Activated naive CD8-positive, alpha-beta T cell (primary cell): ENCODE measurements around the gene ANLN.
"Not testable (repeated sequence)": the region's sequence is repeated elsewhere in the genome, so short reads cannot be mapped to it uniquely, and the experiment has no call there.

Source experiments
- H3K27ac Mint-ChIP-seq: one replicate; pipeline ENCODE4 v1.8.0; 2021; ENCODE audit warnings: mixed read lengths
- H3K27me3 Mint-ChIP-seq: one replicate; pipeline ENCODE4 v1.8.0; 2021; ENCODE audit warnings: mixed read lengths
- H3K36me3 Mint-ChIP-seq: one replicate; pipeline ENCODE4 v1.8.0; 2021; ENCODE audit warnings: mixed read lengths
- H3K4me1 Mint-ChIP-seq: one replicate; pipeline ENCODE4 v1.8.0; 2021; ENCODE audit warnings: low read depth, mixed read lengths
- H3K4me3 Mint-ChIP-seq: one replicate; pipeline ENCODE4 v1.8.0; 2021; ENCODE audit warnings: mild to moderate bottlenecking, mixed read lengths
- H3K9me3 Mint-ChIP-seq: one replicate; pipeline ENCODE4 v1.8.0; 2021; ENCODE audit warnings: low read depth, mixed read lengths

ANLN gene

GRCh38 chr7:36459236-36459960 is 69.7 kb downstream of the ANLN start:
- Mint-ChIP-seq H3K27me3 (no peaks in the 10 kb centered on the region), H3K4me3 (no peak overlapping the region), H3K4me1 (no peaks in the 10 kb centered on the region), H3K36me3 (no peaks in the 10 kb centered on the region), H3K9me3 (no peaks in the 10 kb centered on the region), H3K27ac (no peak overlapping the region)

GRCh38 chr7:36460811-36461429 is 71.3 kb downstream of the ANLN start:
- H3K9me3 Mint-ChIP-seq: no peaks in the 10 kb centered on the region
- H3K4me1 Mint-ChIP-seq: no peaks in the 10 kb centered on the region
- H3K27me3 Mint-ChIP-seq: no peaks in the 10 kb centered on the region
- H3K27ac Mint-ChIP-seq: no peak overlapping the region
- no peaks in the 10 kb centered on the region for H3K36me3 Mint-ChIP-seq
- H3K4me3 Mint-ChIP-seq: no peak overlapping the region

DNA sequence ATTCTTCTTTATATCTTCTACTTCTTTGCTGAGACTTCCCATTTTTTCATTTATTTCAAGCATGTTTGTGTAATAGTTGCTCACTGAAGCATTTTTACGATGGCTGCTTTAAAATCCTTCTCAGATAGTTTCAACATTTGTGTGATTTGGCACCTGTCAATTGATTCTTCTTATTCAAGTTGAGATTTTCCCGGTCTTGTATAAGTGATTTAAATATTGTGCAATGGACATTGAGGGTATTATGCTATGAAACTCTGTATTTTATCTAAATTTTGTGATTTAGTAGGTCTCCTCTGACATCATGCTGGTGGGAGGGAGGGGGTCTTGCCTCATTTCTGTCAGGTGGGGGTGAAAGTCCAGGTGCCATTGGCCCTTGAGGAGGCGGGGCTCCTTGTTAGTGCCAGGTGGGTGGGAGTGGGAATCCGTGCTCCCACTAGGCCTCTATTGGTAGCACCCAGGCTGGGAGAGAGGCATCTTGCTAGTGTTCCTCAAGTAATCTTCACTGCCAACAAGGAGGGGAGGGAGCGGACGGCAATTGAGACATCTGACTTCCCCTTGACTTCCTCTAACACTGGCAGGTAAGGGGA is 73.0 kb downstream of the ANLN start:
- Mint-ChIP-seq H3K9me3 (no peaks in the 10 kb centered on the region), H3K27ac (no peak overlapping the region), H3K4me3 (no peak overlapping the region), H3K36me3 (no peaks in the 10 kb centered on the region), H3K4me1 (no peaks in the 10 kb centered on the region), H3K27me3 (peaks cover 3% of the 10 kb centered on the region)

DNA sequence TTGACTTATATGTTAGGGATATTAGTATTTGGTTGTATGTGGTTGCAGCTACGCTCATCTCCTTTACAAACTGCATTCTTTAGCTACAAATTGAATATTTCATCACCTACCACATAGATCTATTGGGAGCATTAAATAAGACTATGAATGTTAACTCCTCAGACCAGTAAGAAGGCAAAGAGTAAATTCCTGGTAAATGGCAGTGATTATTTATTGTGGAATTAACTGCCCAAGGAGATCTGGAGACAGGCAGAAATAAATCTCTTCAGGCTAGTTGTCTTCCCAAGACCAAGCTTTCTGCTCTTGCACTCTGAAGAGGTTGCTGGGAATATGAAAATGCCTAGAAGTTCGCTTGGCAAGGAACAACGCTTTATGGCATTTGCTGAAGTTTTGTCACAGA is 74.6 kb downstream of the ANLN start:
- Mint-ChIP-seq H3K27ac (no peak overlapping the region), H3K4me3 (no peak overlapping the region), H3K27me3 (peaks cover 3% of the 10 kb centered on the region), H3K4me1 (no peaks in the 10 kb centered on the region), H3K36me3 (no peaks in the 10 kb centered on the region), H3K9me3 (no peaks in the 10 kb centered on the region)

DNA sequence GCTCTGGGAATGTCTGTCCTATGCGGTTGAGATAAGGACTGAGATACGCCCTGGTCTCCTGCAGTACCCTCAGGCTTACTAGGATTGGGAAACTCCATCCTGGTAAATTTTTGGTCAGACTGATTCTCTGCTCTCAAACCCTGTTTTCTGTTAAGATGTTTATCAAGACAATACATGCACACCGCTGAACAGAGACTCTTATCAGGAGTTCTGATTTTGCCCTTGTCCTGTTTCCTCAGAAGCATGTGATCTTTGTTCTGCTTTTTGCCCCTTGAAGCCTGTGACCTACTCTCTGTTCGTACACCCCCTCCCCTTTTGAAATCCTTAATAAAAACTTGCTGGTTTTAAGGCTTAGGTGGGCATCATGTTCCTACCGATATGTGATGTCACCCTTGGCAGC is 76.3 kb downstream of the ANLN start:
- H3K4me3 Mint-ChIP-seq, H3K36me3 Mint-ChIP-seq, H3K27me3 Mint-ChIP-seq, H3K4me1 Mint-ChIP-seq, H3K27ac Mint-ChIP-seq, H3K9me3 Mint-ChIP-seq: not testable (repeated sequence)

DNA sequence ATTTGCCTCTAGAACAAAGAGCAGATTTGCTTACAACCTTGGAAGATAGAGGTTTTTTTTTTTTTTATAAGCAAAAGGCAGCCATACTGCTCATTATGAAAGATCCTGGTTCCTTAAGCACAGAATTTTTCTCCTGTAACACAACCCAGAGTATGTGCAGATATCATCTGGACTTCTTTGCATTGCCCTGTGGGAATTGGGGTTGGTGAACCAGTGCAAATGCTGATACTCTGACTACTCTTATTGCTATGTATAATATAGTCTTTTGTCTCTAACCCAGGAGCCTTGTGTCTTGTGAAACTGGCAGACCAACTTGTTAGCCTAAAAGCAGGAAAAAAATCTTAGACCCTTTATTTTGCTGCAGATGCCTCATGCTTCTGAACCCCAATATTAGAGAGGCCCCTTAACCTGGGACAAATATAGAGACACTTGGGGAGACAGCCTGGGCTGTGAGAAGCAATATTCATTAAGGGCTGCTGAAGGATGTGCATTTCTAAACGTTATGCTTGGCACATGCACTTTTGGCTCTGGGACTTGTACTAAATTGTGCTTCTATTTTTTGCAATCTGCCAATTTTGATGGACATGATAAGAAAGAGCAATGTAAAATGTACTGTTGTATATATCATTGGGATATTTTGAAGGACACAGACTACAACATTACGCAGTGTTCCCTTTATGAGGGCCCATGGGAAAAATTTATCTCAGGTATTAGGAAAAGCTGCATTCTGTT is 78.9 kb downstream of the ANLN start:
- Mint-ChIP-seq H3K4me3 (no peak overlapping the region), H3K27me3 (peaks cover 3% of the 10 kb centered on the region), H3K36me3 (peaks cover 3% of the 10 kb centered on the region), H3K4me1 (no peaks in the 10 kb centered on the region), H3K9me3 (peaks cover 3% of the 10 kb centered on the region), H3K27ac (no peak overlapping the region)

DNA sequence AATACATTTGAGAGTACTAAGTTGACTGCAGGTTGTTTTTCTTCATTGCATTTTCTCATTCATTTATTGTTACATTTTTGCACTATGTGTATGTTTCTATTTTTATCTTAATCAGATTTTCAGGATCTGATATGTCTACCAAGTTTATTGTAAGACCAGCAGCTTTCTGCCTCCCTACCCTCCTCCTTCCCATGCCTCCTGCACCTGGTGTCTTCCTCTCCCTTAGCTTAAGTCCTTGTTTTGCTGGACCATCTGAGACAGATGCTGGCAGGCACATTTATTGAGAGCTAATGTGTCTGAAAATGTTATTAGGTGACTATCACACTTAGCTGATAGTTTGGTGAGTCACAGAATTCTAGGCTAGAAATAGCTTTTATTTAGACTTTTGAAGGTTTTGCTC is 79.6 kb downstream of the ANLN start:
- H3K9me3 Mint-ChIP-seq: peaks cover 3% of the 10 kb centered on the region
- H3K27me3 Mint-ChIP-seq: peaks cover 3% of the 10 kb centered on the region
- H3K4me1 Mint-ChIP-seq: peaks cover 4% of the 10 kb centered on the region
- H3K36me3 Mint-ChIP-seq: peaks cover 3% of the 10 kb centered on the region
- H3K27ac Mint-ChIP-seq: no peak overlapping the region
- no peak overlapping the region for H3K4me3 Mint-ChIP-seq

- peaks cover 6% of the 10 kb centered on the region for H3K9me3 Mint-ChIP-seq
- H3K4me1 Mint-ChIP-seq: peaks cover 11% of the 10 kb centered on the region
- no peaks in the 10 kb centered on the region for H3K27me3 Mint-ChIP-seq
- H3K4me3 Mint-ChIP-seq: no peak overlapping the region
- H3K27ac Mint-ChIP-seq: no peak overlapping the region
- H3K36me3 Mint-ChIP-seq: peaks cover 3% of the 10 kb centered on the region
Observed at GRCh38 chr7:36472141-36472729, 82.6 kb downstream of the ANLN start.

GRCh38 chr7:36473454-36474282 is 84.0 kb downstream of the ANLN start:
- Mint-ChIP-seq H3K4me1 (peaks cover 11% of the 10 kb centered on the region), H3K27ac (no peak overlapping the region), H3K36me3 (peaks cover 3% of the 10 kb centered on the region), H3K9me3 (peaks cover 6% of the 10 kb centered on the region), H3K27me3 (no peaks in the 10 kb centered on the region), H3K4me3 (no peak overlapping the region)

DNA sequence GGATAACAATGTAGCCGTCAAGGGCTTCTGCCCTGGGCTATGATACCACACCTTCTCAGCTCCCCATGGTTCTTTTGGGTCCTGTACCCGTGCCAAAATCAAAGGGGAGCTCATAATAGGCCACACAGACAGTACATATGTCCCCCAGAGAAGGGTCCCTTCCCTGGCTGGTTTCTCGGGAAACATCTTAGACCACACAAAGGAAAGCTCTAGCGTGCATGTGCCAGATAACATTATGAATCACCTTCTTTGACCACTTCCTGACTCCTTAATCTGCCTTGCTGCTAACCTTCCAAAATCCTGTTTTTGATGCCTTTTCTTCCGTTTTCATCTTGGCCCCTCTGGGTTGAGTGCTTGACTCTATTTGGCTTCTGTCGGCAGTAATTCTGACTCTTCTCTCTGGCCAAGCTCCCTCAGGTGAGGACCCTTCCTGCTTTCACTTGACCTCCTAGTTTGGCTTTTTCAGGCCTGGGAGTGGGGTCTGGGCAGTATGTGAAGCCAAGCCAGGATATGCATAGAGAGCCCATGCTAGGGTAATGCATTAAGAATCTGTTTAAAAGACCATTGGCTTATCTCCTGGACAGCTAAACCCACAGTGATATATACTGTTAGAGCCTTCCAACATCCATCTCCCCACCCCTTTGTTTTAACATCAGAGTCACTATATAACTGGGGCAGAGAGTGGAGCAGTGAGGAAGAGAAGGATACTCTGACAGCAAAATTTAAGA is 84.8 kb downstream of the ANLN start:
- Mint-ChIP-seq H3K4me3 (no peak overlapping the region), H3K4me1 (peaks cover 11% of the 10 kb centered on the region), H3K36me3 (peaks cover 7% of the 10 kb centered on the region), H3K27me3 (no peaks in the 10 kb centered on the region), H3K9me3 (peaks cover 7% of the 10 kb centered on the region), H3K27ac (no peak overlapping the region)

GRCh38 chr7:36475011-36475342 is 85.3 kb downstream of the ANLN start:
- no peak overlapping the region for H3K4me3 Mint-ChIP-seq
- no peaks in the 10 kb centered on the region for H3K27me3 Mint-ChIP-seq
- no peak overlapping the region for H3K27ac Mint-ChIP-seq
- H3K9me3 Mint-ChIP-seq: peaks cover 10% of the 10 kb centered on the region
- peaks cover 6% of the 10 kb centered on the region for H3K36me3 Mint-ChIP-seq
- H3K4me1 Mint-ChIP-seq: peaks cover 13% of the 10 kb centered on the region

DNA sequence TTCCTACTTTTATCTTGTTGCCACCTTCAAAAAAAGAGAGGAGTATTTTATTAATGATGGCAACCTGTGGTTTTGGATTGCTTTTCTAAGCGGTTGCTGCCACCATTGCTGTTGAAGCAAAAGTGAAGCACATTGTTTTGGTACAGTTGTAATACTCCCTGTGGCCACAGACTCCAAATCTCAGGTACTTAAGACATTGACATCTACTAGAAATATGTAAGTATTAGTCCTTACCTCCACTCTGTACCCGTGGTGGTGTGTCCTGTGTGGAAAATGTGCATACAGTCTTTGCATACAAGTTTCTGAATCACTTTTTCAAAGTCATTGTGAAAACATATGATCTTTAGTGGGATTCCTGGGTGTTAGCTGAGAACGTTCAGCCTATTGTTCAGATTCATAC is 85.7 kb downstream of the ANLN start:
- Mint-ChIP-seq H3K4me3 (no peak overlapping the region), H3K36me3 (peaks cover 4% of the 10 kb centered on the region), H3K27ac (no peak overlapping the region), H3K27me3 (no peaks in the 10 kb centered on the region), H3K4me1 (peaks cover 17% of the 10 kb centered on the region), H3K9me3 (peaks cover 8% of the 10 kb centered on the region)

GRCh38 chr7:36478745-36479144 is 89.1 kb downstream of the ANLN start:
- Mint-ChIP-seq H3K36me3 (peaks cover 9% of the 10 kb centered on the region), H3K27me3 (no peaks in the 10 kb centered on the region), H3K4me1 (peaks cover 28% of the 10 kb centered on the region), H3K4me3 (no peak overlapping the region), H3K27ac (no peak overlapping the region), H3K9me3 (peaks cover 13% of the 10 kb centered on the region)

DNA sequence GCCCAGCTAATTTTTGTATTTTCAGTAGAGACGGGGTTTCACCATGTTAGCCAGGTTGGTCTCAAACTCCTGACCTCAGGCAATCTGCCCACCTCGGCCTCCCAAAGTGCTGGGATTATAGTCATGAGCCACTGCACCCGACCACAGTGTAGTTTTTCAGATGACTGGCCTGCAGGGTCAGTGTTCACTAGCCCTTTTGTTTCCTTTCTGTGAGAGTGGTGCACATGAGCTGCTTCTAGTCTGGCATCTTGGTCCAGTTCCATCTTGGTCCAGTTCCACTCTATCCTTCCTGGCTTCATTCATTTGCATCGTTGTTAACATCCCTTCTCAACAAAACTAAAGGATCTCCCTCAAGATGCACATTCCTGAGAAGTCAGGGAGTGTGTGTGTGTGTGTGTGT is 94.2 kb downstream of the ANLN start:
- not testable (repeated sequence) for H3K36me3 Mint-ChIP-seq, H3K27ac Mint-ChIP-seq, H3K27me3 Mint-ChIP-seq, H3K4me3 Mint-ChIP-seq
- Mint-ChIP-seq H3K9me3 (peaks cover 10% of the 10 kb centered on the region), H3K4me1 (peaks cover 20% of the 10 kb centered on the region)
